8988T (cell line): ENCODE data around the gene PDE8A.

Experiments
- DNase-seq: peaks from one replicate; pipeline ENCODE4 v3.0.0; 2011

Gene PDE8A

GRCh38 chr15:85014932-85015331 lies 33.3 kb downstream of the PDE8A start:
- DNase-seq = no peak

DNA sequence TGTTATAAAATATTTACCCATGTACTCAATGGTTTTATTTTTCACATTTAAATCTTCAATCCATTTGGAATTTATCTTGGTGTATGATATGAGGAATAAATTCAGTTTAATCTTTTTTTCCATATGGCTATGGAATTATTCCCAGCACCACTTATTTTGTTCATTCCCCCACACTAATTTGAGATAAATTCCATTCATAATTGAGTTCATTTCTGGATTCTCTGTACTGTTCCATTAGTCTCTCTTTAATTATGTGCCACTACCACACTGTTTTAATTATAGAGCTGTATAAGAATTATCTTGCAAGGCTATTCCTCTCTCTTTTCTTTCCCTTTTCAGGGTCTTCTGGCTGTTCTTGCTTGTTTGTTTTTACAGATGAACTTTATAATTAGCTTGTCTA lies 34.6 kb downstream of the PDE8A start:
- no peak for DNase-seq

DNA sequence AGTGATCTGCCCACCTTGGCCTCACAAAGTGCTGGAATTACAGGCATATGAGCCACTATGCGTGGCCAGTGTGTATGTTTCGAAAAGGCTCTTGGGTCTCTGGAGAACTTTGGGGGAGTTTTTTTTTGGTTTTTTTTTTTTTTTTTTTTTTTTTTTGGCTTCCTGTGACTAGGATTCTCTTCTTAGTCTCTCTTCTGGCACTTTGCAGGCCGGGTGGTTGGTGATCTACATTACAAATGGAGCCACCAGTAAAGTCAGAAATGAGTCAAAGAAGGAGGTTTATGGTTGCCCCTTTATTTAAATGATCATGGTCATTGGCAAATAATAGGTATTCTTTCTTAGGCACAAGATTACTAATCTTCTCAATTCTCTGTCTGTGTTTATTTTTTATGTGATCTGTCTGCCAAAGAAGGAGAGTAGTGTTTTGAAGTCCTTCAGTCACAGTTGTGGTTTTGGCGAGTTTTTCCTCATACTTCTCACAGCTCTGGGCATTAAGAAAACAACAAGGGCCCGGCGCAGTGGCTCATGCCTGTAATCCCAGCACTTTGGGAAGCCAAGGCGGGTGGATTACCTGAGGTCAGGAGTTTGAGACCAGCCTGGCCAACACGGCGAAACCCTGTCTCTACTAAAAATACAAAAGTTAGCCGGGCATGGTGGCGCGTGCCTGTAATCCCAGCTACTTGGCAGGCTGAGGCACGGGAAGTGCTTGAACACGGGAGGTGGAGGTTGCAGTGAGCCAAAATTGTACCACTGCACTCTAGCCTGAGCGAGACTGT lies 38.3 kb downstream of the PDE8A start:
- no peak for DNase-seq

- DNase-seq = no peak
Measured at GRCh38 chr15:85021409-85021808, 39.8 kb downstream of the PDE8A start.

DNA sequence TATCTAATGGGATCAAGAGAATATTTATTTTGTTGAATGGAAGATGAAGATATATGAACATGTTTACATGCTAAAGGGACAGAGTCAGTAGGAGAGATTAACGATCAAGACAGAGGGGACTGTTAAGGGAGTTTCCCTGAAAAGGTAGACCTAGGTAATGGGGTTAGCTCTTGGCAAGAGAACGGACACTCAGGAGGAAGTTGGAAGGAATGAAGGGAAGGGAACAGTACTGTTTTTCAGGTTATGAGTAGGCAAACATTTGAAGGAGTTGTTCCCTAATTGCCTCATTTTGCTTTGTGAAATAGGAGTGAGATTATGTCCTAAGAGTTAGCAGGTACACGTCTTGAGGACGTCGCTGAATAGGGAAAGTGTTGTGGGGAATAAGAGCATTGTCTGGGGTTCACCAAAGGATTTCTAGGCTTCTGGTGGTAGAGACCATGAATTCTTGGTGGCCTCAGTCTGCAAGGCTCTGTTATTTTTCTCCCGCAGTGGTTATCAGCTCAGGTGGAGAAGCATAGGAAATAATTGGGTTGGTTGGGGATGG lies 41.3 kb downstream of the PDE8A start:
- DNase-seq = no peak

DNA sequence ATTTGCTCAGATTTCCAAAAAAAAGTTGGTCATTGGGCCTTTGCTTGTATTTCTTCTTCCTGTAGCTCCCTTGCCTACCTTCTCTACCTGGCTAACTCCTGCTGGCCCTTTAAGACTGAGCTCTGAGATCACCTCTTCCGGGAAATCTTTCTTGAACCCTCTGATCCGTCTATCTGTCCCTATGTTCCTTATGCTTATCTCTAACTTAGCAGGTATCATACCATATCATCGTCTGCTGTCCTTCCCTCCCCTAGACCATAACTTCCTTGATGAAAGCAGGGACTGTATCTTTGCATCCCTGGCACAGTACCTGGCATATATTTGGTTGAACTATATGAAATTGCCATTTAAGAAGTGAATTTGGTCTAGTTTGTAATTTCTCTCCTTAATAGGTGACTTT lies 42.3 kb downstream of the PDE8A start:
- no peak for DNase-seq

- DNase-seq = no peak
Measured at GRCh38 chr15:85024509-85025336, 43.1 kb downstream of the PDE8A start.

DNA sequence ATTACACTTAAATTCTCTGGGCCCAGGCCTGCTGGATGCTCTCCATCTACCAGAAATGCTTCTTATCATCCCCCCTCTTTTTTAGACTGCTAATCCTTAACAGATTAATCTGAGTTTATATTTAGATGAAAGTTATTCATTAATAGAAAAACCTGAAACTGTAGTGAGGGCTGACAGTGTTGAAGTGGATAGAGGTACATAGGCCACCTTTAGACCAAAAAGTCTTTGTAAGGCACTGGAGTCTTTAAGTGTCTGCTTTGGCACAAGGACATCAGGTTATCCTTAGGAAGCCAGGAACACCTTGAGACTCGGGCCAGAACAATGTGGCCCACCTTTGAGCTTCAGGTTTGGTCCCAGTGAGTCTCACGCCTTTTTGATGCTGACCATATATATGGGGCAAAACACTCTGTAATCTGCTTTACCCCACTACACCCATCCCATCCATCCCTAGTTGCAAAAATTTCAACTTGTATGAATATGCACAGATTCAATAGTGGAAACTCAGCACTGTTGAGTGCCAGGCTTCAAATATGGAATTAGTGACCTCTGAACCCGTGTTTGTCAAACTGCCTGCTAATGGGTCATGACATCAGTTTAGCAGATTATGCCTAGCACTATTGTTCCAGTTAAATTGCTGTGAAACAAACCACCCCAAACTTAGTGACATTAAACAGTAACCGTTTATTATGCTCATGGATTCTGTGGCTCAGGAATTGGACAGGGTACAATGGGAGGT lies 44.0 kb downstream of the PDE8A start:
- DNase-seq = no peak

GRCh38 chr15:85026304-85027032 lies 44.8 kb downstream of the PDE8A start:
- no peak for DNase-seq

- DNase-seq = no peak
Measured at GRCh38 chr15:85027033-85027380, 45.4 kb downstream of the PDE8A start.

DNA sequence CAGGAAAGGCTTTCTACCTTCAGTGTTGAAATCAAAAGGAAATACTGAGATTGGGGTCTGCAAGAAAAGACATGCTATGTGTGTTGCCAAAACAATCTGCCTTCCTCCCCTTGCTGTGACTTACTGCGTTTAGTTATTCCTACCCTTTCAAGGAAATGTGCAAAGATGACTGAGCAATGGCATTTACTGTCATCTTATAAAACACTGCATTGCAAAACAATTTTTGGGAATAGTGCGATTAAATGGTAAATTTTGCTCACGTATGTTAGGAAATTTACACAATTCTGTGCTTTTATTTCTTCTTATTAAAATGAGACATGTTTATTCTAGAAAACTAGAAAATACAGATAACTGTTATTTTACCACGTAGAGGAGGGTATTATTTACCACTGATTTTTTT lies 45.8 kb downstream of the PDE8A start:
- DNase-seq = no peak

- no peak for DNase-seq
Measured at GRCh38 chr15:85028416-85028815, 46.8 kb downstream of the PDE8A start.

DNA sequence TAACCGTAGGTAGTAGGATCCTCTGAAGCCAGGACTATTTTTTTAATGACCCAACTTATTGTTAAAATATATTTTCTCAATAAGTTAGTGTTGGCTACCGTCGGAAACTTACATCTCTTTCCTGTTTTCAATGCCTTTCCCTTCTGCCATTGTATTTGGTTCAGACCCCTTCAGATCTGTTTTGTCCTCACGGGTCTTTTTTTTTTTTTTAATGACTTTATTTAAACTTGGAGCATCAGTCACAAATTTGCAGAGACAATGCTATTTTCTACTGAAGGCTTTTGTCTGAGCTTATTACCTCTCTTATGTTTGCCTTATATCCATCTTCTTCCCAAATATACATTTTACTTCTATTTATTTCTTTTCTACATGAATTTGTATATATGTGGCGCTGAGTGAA lies 47.6 kb downstream of the PDE8A start:
- DNase-seq = no peak

DNA sequence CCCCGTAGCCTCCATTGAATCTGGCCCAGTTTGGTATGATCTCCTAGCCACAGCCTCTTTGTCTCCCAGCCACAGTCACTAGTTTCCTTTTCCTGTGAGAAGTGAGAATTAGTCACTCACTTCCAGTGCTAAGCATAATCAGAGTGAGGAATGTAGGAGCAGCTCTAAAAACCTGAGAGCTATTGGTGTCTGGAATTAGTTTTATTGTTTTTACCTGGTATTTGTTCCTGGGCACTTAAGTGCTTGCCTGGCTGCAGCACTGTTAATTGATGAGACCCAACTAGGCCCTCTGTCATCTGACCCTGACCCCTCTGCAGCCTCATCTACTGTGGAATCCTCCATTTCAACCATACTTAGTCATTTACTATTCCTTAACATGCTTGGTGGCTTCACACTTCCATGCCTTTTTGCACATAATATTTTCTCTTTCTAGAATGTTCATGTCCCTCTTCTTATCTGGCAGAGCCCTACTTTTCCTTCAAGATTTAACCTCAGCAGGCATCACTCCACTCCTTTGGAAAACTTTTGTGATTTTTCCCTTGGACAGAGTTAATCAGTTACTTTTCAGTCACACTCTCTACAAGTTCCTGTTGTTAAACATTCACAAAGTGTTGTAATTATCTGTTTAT lies 48.8 kb downstream of the PDE8A start:
- DNase-seq = no peak

- no peak for DNase-seq
Measured at GRCh38 chr15:85031086-85031943, 49.7 kb downstream of the PDE8A start.

DNA sequence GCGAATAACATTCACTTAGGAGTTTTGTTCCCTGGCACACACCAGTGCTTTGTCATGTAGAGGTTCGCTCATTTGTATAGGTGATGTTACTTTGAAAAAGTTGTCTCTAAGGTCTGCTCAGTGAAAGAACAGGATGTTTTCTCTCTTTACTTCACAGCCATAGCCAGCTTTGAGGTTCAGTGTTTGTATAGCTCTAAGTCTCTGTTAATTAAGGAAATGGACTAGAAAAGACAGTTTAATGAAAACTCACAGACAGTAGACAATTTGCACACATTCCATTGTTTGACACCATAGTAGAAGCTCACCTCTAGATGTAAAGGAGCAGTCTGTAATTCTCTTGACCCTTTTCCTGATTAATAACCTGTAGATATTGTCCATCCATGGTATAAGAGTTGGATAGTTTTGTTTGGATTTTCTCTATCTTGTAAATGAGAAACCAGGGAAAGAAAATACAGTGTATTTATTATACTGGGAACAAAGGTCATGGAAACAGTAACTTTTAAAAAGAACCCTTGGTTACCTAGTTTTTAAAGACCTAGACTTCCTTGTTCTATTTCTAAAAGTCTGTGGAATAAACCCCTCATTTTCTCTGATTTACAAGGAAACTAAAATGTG lies 50.4 kb downstream of the PDE8A start:
- no peak for DNase-seq

DNA sequence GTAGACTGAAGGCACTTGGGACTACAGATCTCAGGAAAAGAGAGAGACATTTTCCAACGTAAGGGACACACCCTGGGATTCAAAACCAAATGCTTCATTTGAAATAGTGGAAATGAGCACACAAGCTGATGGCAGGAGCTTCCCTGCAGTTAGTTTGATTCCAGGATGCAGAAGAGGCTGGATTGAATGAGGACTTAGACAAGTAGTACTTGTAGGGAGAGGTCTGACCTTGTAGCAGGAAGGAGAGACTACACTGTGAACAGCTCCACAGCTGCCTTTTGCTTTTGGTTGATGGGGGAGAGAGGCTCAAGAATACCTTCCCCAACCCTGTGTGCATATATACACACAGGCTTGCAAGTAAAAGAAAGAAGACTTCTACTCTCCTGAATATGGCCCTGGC lies 51.5 kb downstream of the PDE8A start:
- DNase-seq = no peak

- no peak for DNase-seq
Measured at GRCh38 chr15:85034276-85034675, 52.6 kb downstream of the PDE8A start.

- DNase-seq = no peak
Measured at GRCh38 chr15:85035980-85036379, 54.3 kb downstream of the PDE8A start.

- DNase-seq = no peak
Measured at GRCh38 chr15:85036716-85037115, 55.1 kb downstream of the PDE8A start.

DNA sequence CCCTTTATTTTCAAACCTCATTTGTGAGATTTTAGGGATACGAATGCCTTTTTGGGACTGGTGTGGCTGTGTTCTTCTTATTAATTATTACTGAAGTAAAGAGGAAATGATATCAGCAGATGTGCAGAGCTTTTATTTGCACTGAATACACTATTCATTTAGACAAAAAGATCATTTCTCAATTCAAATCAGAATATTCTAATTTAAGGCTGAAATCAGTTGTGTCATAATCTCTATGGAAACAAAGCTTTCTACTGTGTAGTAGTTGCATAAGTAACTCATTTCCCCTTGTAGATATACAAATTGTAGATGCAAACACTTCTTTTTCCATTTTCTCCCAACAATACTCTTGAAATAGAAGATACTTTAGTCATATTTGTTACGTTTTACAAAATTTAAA lies 56.0 kb downstream of the PDE8A start:
- DNase-seq = no peak
